ENCODE measurements around the gene MTUS2. TPM values are rescaled to one million over a fixed set of nuclear protein-coding genes. Genes with fewer than 3 reads are reported as not detected.

MTUS2 gene
- polyA plus RNA-seq, 10 donors = 16.9 to 35.5 (median 25.8) TPM

GRCh38 chr13:29504691-29505090, 684.6 kb downstream of the MTUS2 start:
- no peak for DNase-seq

- no peak for DNase-seq
Observed at GRCh38 chr13:29505511-29505910, 685.4 kb downstream of the MTUS2 start.

- DNase-seq = no peak
Observed at GRCh38 chr13:29505950-29506349, 685.8 kb downstream of the MTUS2 start.

- DNase-seq = peak; percentile 54 to 68 (median 60)
Observed at GRCh38 chr13:29507356-29507755, 687.2 kb downstream of the MTUS2 start.

GRCh38 chr13:29508130-29508875, 688.2 kb downstream of the MTUS2 start:
- peak; percentile 87 to 93 (median 92) for DNase-seq

DNA sequence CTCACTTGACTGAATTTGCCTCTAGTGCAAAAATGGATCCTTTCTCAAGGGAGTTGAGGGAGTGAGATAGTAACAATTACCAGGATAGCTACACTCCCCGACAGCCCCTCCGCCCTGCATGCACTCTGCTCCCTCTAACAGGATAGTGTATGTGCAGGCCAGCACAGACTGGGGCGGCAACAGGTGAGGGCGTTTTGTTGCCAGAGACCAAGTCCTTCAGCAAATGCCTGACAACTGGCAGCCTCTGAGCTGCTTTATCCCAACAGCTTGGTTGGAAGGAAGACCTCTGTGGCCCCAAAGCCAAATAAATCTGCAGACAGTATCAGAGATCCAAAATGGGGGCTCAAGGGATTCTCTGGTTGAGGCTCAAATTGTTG, 688.7 kb downstream of the MTUS2 start:
- no peak for DNase-seq

DNA sequence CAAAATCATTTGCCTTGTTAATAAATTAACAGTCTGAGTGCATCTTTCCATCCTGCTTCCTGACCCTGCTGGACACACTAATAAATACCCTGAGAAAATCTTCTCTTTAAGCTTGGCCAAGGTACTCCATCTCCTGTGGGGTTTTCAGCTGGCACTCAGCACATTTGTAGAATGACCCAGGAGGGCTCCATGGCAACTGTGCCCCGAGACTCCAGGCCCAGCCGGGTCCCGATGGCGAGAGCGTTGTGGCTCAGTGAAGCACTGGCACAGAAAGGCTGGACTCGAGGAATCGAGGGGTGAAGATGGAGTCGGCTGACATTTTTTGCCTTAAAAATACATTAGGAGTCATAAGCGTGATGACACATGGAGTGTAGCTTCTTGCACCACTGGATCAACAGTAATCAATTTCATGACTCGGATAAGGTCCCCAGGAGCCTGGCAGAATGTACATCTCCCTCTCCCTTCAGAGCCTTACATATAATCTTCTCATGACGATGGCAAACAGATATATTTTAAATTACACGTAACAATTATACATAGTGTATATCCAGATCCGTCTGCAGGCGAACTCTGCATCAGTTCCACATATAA, 690.0 kb downstream of the MTUS2 start:
- DNase-seq = no peak

DNA sequence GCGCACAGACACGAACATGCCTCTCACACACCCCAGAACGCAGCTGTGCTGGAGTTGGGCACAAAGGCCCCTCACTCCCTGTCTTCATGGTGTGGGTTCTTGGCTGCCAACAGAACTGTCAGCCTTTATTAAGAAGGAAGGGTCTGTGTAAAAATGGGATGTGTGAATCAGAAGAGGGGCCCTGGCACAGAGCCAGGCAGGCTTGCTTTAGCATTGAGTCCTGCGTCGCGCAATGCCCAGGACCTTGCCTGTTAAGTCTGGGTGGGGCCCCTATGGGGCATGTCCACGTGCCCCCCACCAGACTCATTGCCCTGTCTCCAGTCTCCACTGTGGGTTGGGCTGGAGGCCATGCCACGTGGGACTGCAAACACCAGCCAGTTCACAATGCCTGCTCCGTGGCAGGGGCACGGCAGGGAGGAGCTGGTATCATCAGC, 690.5 kb downstream of the MTUS2 start:
- no peak for DNase-seq

- no peak for DNase-seq
Observed at GRCh38 chr13:29511106-29511796, 691.1 kb downstream of the MTUS2 start.

GRCh38 chr13:29511980-29512379, 691.8 kb downstream of the MTUS2 start:
- DNase-seq = no peak

DNA sequence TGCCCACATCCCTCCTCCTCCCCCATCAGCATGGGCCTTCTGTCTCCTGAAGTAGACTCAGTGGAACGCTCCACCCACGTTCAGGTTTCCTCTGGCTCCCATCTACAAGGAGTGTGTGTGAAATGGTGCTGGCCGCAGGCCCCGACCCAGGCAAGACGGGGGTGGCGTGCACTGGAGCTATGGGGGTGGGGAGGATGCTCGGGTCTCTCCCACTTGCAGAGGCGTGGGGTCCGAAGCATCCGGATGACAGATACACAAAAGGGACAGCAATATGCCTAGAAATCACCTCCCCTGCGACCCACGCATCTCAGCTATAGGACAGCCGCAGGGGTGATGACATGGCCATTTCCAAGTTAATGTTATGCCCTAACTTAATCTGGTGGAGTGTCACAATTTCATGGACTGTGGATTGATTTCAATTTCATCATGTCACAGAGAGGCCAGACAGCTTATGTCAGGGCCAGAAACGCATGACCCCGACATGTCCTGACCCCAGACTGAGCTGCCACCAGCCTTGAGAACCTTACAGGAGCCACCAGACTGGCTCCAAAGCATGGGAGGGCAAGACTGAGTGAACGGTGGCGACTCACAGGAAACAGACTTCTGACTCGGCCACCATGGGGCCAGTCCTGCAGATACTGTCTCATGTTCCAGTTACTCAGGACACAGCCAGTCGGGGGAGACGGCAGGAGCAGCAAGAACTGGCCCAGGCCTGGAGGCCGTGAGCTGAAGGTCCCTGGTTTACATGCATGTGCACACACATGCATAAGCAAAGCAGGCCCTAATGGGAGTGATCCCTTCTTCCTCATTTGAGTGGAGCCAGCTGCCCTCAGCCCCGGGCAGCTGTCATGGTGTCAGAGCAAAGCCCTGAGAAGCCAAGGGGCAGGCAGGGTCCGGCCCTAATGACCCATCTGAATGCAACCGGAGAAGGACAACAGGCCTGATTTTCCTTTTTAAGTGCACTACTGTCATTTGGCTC, 693.2 kb downstream of the MTUS2 start:
- DNase-seq = no peak

DNA sequence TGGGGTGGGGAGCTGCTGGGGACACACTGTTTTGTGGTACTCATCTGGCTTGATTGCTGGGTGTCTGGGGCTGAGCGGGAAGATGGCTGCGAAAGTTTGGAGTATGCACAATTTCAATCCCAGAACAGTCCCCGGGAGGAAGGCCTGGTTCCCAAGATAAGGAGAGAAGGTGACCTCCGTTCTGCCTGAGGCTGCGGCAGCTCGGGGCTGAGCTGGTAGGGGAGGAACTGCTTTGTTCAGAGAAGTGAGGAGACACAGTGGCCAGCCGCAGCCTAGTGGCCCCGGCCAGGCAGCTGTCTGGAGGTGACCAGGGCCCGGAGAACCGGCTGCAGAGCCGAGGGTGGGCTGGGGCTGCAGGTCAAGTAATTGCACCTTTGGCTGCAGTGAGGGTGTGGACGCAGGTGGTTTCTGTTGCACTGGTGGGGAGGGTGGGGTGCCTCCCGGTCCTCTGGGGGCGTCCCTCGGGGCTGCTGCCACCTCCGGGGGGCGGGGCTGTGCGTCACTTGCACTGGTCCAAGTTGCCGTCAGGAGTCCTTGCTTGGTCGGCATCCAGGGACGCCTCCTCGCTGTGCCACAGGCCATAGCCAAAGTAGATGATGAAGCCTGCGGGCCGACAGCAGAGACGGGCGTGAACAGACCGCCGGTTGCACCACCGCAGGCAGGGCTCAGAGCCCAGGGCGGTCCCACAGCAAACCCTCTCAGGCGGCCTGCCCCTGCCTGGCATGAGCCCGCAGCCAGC, 694.0 kb downstream of the MTUS2 start:
- DNase-seq = no peak

GRCh38 chr13:29514720-29515310, 694.7 kb downstream of the MTUS2 start:
- DNase-seq = no peak

GRCh38 chr13:29515372-29515771, 695.2 kb downstream of the MTUS2 start:
- no peak for DNase-seq

GRCh38 chr13:29516012-29516411, 695.9 kb downstream of the MTUS2 start:
- DNase-seq = no peak

GRCh38 chr13:29516880-29517279, 696.7 kb downstream of the MTUS2 start:
- DNase-seq = no peak

GRCh38 chr13:29519921-29520320, 699.8 kb downstream of the MTUS2 start:
- DNase-seq = no peak

GRCh38 chr13:29520671-29521070, 700.5 kb downstream of the MTUS2 start:
- peak in 2 of 3 donors; percentile 67 to 80 for DNase-seq

- no peak for DNase-seq
Observed at GRCh38 chr13:29521336-29521735, 701.2 kb downstream of the MTUS2 start.

GRCh38 chr13:29522044-29522685, 702.0 kb downstream of the MTUS2 start:
- DNase-seq = peak in 1 of 3 donors; percentile 93
